SK-N-SH (cell line): ENCODE results near the gene ADAMTS2. TPM values are rescaled to one million over a fixed set of nuclear protein-coding genes. Genes with fewer than 3 reads are reported as not detected.

ENCODE experiments used
- CTCF ChIA-PET: fragments of 300-600, 350-600 bp; formaldehyde crosslinking; extraction: SDS; loops from one replicate; lab custom pipeline; 2021; lab: Yijun Ruan, JAX
- POLR2A ChIA-PET: fragments of 350-600 bp; sonication (Branson Sonifier 250); formaldehyde crosslinking; extraction: SDS; loops from one replicate; lab custom pipeline; 2020; ENCODE audit warnings: antibody characterized with exemption, inconsistent platforms; lab: Yijun Ruan, JAX
- DNase-seq: peaks from one replicate; pipeline ENCODE4 v3.0.0; 2012
- H2AFZ ChIP-seq: fragments of 200-600 bp; sonication (generic); 2 replicates; pipeline ENCODE4 v1.8.1; 2016; ENCODE audit warnings: antibody characterized with exemption, mild to moderate bottlenecking, low read depth
- H3F3A ChIP-seq: fragments of 200-600 bp; sonication (generic); replicated peaks from 2 replicates; pipeline ENCODE3; 2016; ENCODE audit warnings: antibody characterized with exemption, mild to moderate bottlenecking; ENCODE audit not compliant: insufficient read depth
- H3K27ac ChIP-seq, 2 experiments: fragments of 200-500 bp in 1 of 2; fragments of 200-600 bp in 1 of 2; sonication (Bioruptor generic) in 1 of 2; sonication (generic), shearing (Covaris generic) in 1 of 2; 2 replicates each; pipeline versions ENCODE4 v1.5.1 to v1.6.1; 2014 to 2016; ENCODE audit warnings: low read depth in 2 of 2, inconsistent platforms in 1 of 2, low read length in 1 of 2, mild to moderate bottlenecking in 1 of 2, mixed read lengths in 1 of 2
- H3K27me3 ChIP-seq: fragments of 200-600 bp; sonication (generic), shearing (Covaris generic); 2 replicates; pipeline ENCODE4 v1.6.1; 2016; ENCODE audit warnings: mixed run types; ENCODE audit not compliant: insufficient read depth
- H3K36me3 ChIP-seq, 2 experiments: fragments of 200-500 bp in 1 of 2; fragments of 200-600 bp in 1 of 2; sonication (Bioruptor generic) in 1 of 2; sonication (generic) in 1 of 2; replicated peaks in 1 of 2; 2 replicates each; pipeline versions ENCODE3 to v1.5.1; 2014 to 2016; ENCODE audit warnings: low read length in 1 of 2, mild to moderate bottlenecking in 1 of 2; ENCODE audit not compliant: insufficient read depth in 2 of 2, control insufficient read depth in 1 of 2
- H3K4me1 ChIP-seq, 2 experiments: fragments of 200-500 bp in 1 of 2; fragments of 200-600 bp in 1 of 2; sonication (Bioruptor generic) in 1 of 2; sonication (generic), shearing (Covaris generic) in 1 of 2; 2 replicates each; pipeline versions ENCODE4 v1.5.1 to v1.6.1; 2014 to 2016; ENCODE audit warnings: low read depth in 1 of 2, low read length in 1 of 2, mixed run types in 1 of 2; ENCODE audit not compliant: insufficient read depth in 2 of 2, control insufficient read depth in 1 of 2
- H3K4me2 ChIP-seq: fragments of 200-600 bp; sonication (generic), shearing (Covaris generic); 2 replicates; pipeline ENCODE4 v1.6.1; 2017; ENCODE audit warnings: mixed run types
- H3K4me3 ChIP-seq, 2 experiments: fragments of 200-500 bp in 1 of 2; fragments of 200-600 bp in 1 of 2; sonication (Bioruptor generic) in 1 of 2; sonication (generic), shearing (Covaris generic) in 1 of 2; 2 replicates each; pipeline versions ENCODE4 v1.5.1 to v1.8.1; 2014 to 2016; ENCODE audit warnings: low read depth in 2 of 2, inconsistent platforms in 1 of 2, low read length in 1 of 2, mild to moderate bottlenecking in 1 of 2, mixed read lengths in 1 of 2, moderate library complexity in 1 of 2
- H3K79me2 ChIP-seq: fragments of 200-600 bp; sonication (generic); 2 replicates; pipeline ENCODE4 v1.8.1; 2017; ENCODE audit warnings: mild to moderate bottlenecking; ENCODE audit not compliant: insufficient read depth
- H3K9ac ChIP-seq: fragments of 200-600 bp; sonication (generic); 2 replicates; pipeline ENCODE4 v1.6.1; 2017; ENCODE audit warnings: mixed run types
- H3K9me2 ChIP-seq: fragments of 200-600 bp; sonication (generic); 2 replicates; pipeline ENCODE4 v1.6.1; 2017; ENCODE audit warnings: mixed run types
- H3K9me3 ChIP-seq: fragments of 200-600 bp; sonication (generic); 2 replicates; pipeline ENCODE4 v1.6.1; 2017; ENCODE audit warnings: mixed run types, mild to moderate bottlenecking, moderate library complexity
- H4K20me1 ChIP-seq: fragments of 200-600 bp; sonication (generic); 2 replicates; pipeline ENCODE4 v1.6.1; 2017; ENCODE audit warnings: mild to moderate bottlenecking, mixed run types; ENCODE audit not compliant: insufficient read depth
- CHD2 ChIP-seq: fragments of 150-350 bp; IDR thresholded peaks from 2 replicates; pipeline ENCODE4 v1.6.1; 2018; ENCODE audit warnings: low read length; ENCODE audit not compliant: partially characterized antibody
- ELF1 ChIP-seq: IDR thresholded peaks from 2 replicates; pipeline ENCODE4 v1.4.0; 2012
- FOSL2 ChIP-seq: IDR thresholded peaks from 2 replicates; pipeline ENCODE4 v1.4.0; 2012; ENCODE audit warnings: low read depth, mild to moderate bottlenecking, moderate library complexity, borderline replicate concordance
- FOXM1 ChIP-seq: IDR thresholded peaks from 2 replicates; pipeline ENCODE4 v1.4.0; 2012; ENCODE audit warnings: low read depth, mild to moderate bottlenecking
- GABPA ChIP-seq: IDR thresholded peaks from 2 replicates; pipeline ENCODE4 v1.4.0; 2012; ENCODE audit warnings: low read depth, mild to moderate bottlenecking
- IRF3 ChIP-seq: fragments of 150-350 bp; IDR thresholded peaks from 2 replicates; pipeline ENCODE4 v1.6.1; 2016; ENCODE audit warnings: mild to moderate bottlenecking, low read depth, low read length
- MXI1 ChIP-seq: IDR thresholded peaks from 2 replicates; pipeline ENCODE4 v1.6.1; 2012; ENCODE audit warnings: mild to moderate bottlenecking, low read depth, low read length, improper control_type of control experiment
- POLR2AphosphoS5 ChIP-seq: IDR thresholded peaks from 2 replicates; pipeline ENCODE4 v1.6.1; 2012; ENCODE audit warnings: low read depth, low read length
- RAD21 ChIP-seq: IDR thresholded peaks from 2 replicates; pipeline ENCODE4 v1.6.1; 2012; ENCODE audit warnings: mild to moderate bottlenecking, low read length
- RCOR1 ChIP-seq: fragments of 150-350 bp; IDR thresholded peaks from 2 replicates; pipeline ENCODE4 v1.6.1; 2017; ENCODE audit warnings: antibody characterized with exemption, low read length
- SIN3A ChIP-seq: IDR thresholded peaks from 2 replicates; pipeline ENCODE4 v1.6.1; 2012; ENCODE audit warnings: low read depth, mild to moderate bottlenecking, low read length, moderate library complexity, borderline replicate concordance
- TCF12 ChIP-seq: IDR thresholded peaks from 2 replicates; pipeline ENCODE4 v1.4.0; 2012
- WGBS: methylation state at CpG from one replicate; pipeline ENCODE4 v1.1.6; 2017; ENCODE audit warnings: low lambda C conversion rate; 5-methylcytosine and 5-hydroxymethylcytosine counted together
- polyA plus RNA-seq, 3 experiments: library from polyadenylated mRNA; depleted of rRNA; stranded (reverse); fragments of >200 nt; gene quantifications; 2 replicates each; pipeline ENCODE4 v1.2.3, GENCODE V29; 2012
- TF ChIP-seq, protein P1 (sequence below): IDR thresholded peaks from 2 replicates; pipeline ENCODE4 v1.4.0; 2012; ENCODE audit warnings: low read depth, borderline replicate concordance
- TF ChIP-seq, protein P2 (sequence below): IDR thresholded peaks from 2 replicates; pipeline ENCODE4; 2012
- TF ChIP-seq, protein P3 (sequence below): fragments of 200-600 bp; sonication (generic); IDR thresholded peaks from 2 replicates; pipeline ENCODE4 v1.6.1; 2017; ENCODE audit warnings: antibody characterized with exemption, mild to moderate bottlenecking, moderate library complexity
- TF ChIP-seq, protein P4 (sequence below): IDR thresholded peaks from 2 replicates; pipeline ENCODE4 v1.6.1; 2012; ENCODE audit warnings: mild to moderate bottlenecking, low read depth, low read length, moderate library complexity
- TF ChIP-seq, protein P5 (sequence below): IDR thresholded peaks from 2 replicates; pipeline ENCODE4 v1.4.0; 2012; ENCODE audit warnings: low read depth, borderline replicate concordance

Gene ADAMTS2
- polyA plus RNA-seq, 1 of the 3 experiments (the other 2 are of a cell fraction): 0.12 TPM

GRCh38 chr5:179123491-179124272 lies 221.6 kb downstream of the ADAMTS2 start:
- Histone ChIP-seq H3K9me3 (no peaks in the 10 kb centered on the region), H4K20me1 (no peaks in the 10 kb centered on the region), H3K9ac (no peak overlapping the region), H3K4me3 (no peak overlapping the region), H3K4me2 (no peak overlapping the region), H3K27me3 (no peaks in the 10 kb centered on the region), H2AFZ (no peak overlapping the region), H3K4me1 (no peaks in the 10 kb centered on the region), H3K27ac (no peak overlapping the region), H3K79me2 (no peaks in the 10 kb centered on the region), H3F3A (no peaks in the 10 kb centered on the region), H3K9me2 (no peaks in the 10 kb centered on the region), H3K36me3 (no peaks in the 10 kb centered on the region)
- WGBS: 62% methylated on average over 14 of the region's 19 CpGs
- TF ChIP-seq SIN3A: no peak
- TF ChIP-seq CHD2: no peak
- TF ChIP-seq IRF3: no peak
- no peak for TF ChIP-seq RAD21
- no peak for TF ChIP-seq ELF1
- TF ChIP-seq RCOR1: no peak
- TF ChIP-seq TCF12: no peak
- TF ChIP-seq, protein P1, sequence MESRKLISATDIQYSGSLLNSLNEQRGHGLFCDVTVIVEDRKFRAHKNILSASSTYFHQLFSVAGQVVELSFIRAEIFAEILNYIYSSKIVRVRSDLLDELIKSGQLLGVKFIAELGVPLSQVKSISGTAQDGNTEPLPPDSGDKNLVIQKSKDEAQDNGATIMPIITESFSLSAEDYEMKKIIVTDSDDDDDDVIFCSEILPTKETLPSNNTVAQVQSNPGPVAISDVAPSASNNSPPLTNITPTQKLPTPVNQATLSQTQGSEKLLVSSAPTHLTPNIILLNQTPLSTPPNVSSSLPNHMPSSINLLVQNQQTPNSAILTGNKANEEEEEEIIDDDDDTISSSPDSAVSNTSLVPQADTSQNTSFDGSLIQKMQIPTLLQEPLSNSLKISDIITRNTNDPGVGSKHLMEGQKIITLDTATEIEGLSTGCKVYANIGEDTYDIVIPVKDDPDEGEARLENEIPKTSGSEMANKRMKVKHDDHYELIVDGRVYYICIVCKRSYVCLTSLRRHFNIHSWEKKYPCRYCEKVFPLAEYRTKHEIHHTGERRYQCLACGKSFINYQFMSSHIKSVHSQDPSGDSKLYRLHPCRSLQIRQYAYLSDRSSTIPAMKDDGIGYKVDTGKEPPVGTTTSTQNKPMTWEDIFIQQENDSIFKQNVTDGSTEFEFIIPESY: no peak
- TF ChIP-seq, protein P2, sequence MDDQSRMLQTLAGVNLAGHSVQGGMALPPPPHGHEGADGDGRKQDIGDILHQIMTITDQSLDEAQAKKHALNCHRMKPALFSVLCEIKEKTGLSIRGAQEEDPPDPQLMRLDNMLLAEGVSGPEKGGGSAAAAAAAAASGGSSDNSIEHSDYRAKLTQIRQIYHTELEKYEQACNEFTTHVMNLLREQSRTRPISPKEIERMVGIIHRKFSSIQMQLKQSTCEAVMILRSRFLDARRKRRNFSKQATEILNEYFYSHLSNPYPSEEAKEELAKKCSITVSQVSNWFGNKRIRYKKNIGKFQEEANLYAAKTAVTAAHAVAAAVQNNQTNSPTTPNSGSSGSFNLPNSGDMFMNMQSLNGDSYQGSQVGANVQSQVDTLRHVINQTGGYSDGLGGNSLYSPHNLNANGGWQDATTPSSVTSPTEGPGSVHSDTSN: no peak
- TF ChIP-seq FOSL2: no peak
- TF ChIP-seq MXI1: no peak
- ChIA-PET CTCF (interaction anchor here (1.1 kb wide), 1 partner anchor 44 kb away, joined by 4 read pairs; no protein-coding TSS in a partner anchor), POLR2A (no interaction called here)
- DNase-seq: no peak

DNA sequence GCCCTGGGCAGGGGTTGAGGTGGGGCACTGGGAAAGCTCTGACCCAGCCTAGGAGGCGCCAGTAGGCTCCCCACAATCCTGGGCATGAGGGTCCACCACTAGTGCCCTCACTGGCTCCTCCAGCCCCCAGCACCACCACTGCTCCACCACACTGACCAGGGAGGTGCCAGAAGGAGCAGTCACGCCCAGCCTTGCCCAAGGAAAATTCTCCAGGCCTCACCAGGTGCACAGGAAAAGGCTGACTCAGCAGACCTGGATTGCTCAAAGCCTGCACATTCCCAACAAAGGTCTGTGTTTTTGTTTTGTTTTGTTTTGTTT lies 222.2 kb downstream of the ADAMTS2 start:
- no peaks in the 10 kb centered on the region for H3F3A ChIP-seq
- ChIA-PET CTCF (no interaction called here), POLR2A (no interaction called here)
- H2AFZ ChIP-seq: no peak overlapping the region
- WGBS: 35% methylated on average over 2 of the region's 2 CpGs
- H4K20me1 ChIP-seq: no peaks in the 10 kb centered on the region
- no peaks in the 10 kb centered on the region for H3K79me2 ChIP-seq
- no peaks in the 10 kb centered on the region for H3K9me2 ChIP-seq
- H3K4me2 ChIP-seq: no peak overlapping the region
- no peaks in the 10 kb centered on the region for H3K4me1 ChIP-seq
- no peak overlapping the region for H3K9ac ChIP-seq
- DNase-seq: no peak
- no peaks in the 10 kb centered on the region for H3K27me3 ChIP-seq
- H3K9me3 ChIP-seq: no peaks in the 10 kb centered on the region
- H3K27ac ChIP-seq: no peak overlapping the region
- no peaks in the 10 kb centered on the region for H3K36me3 ChIP-seq
- no peak overlapping the region for H3K4me3 ChIP-seq
- TF ChIP-seq GABPA (no peak), TCF12 (no peak), FOXM1 (no peak), RAD21 (no peak), RCOR1 (no peak), POLR2AphosphoS5 (no peak)
- TF ChIP-seq, protein P3, sequence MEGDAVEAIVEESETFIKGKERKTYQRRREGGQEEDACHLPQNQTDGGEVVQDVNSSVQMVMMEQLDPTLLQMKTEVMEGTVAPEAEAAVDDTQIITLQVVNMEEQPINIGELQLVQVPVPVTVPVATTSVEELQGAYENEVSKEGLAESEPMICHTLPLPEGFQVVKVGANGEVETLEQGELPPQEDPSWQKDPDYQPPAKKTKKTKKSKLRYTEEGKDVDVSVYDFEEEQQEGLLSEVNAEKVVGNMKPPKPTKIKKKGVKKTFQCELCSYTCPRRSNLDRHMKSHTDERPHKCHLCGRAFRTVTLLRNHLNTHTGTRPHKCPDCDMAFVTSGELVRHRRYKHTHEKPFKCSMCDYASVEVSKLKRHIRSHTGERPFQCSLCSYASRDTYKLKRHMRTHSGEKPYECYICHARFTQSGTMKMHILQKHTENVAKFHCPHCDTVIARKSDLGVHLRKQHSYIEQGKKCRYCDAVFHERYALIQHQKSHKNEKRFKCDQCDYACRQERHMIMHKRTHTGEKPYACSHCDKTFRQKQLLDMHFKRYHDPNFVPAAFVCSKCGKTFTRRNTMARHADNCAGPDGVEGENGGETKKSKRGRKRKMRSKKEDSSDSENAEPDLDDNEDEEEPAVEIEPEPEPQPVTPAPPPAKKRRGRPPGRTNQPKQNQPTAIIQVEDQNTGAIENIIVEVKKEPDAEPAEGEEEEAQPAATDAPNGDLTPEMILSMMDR: no peak
- TF ChIP-seq, protein P4, sequence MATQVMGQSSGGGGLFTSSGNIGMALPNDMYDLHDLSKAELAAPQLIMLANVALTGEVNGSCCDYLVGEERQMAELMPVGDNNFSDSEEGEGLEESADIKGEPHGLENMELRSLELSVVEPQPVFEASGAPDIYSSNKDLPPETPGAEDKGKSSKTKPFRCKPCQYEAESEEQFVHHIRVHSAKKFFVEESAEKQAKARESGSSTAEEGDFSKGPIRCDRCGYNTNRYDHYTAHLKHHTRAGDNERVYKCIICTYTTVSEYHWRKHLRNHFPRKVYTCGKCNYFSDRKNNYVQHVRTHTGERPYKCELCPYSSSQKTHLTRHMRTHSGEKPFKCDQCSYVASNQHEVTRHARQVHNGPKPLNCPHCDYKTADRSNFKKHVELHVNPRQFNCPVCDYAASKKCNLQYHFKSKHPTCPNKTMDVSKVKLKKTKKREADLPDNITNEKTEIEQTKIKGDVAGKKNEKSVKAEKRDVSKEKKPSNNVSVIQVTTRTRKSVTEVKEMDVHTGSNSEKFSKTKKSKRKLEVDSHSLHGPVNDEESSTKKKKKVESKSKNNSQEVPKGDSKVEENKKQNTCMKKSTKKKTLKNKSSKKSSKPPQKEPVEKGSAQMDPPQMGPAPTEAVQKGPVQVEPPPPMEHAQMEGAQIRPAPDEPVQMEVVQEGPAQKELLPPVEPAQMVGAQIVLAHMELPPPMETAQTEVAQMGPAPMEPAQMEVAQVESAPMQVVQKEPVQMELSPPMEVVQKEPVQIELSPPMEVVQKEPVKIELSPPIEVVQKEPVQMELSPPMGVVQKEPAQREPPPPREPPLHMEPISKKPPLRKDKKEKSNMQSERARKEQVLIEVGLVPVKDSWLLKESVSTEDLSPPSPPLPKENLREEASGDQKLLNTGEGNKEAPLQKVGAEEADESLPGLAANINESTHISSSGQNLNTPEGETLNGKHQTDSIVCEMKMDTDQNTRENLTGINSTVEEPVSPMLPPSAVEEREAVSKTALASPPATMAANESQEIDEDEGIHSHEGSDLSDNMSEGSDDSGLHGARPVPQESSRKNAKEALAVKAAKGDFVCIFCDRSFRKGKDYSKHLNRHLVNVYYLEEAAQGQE: no peak
- TF ChIP-seq, protein P5, sequence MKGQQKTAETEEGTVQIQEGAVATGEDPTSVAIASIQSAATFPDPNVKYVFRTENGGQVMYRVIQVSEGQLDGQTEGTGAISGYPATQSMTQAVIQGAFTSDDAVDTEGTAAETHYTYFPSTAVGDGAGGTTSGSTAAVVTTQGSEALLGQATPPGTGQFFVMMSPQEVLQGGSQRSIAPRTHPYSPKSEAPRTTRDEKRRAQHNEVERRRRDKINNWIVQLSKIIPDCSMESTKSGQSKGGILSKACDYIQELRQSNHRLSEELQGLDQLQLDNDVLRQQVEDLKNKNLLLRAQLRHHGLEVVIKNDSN: no peak
